Prostate gland (tissue), 2 donors: ENCODE measurements around the gene ADCYAP1R1. TPM values are rescaled to one million over a fixed set of nuclear protein-coding genes. Genes with fewer than 3 reads are reported as not detected.

ENCODE experiments used
- DNase-seq: peaks from one replicate; pipeline ENCODE4 v3.0.0-alpha.2; 2019; ENCODE audit warnings: low spot score
- H3K27ac ChIP-seq, 2 donors: fragments of 200-600 bp; sonication (generic); 2 replicates each; pipeline ENCODE4 v1.5.1; 2017 to 2019
- H3K27me3 ChIP-seq: fragments of 200-600 bp; sonication (generic); replicated peaks from 2 replicates; pipeline ENCODE4 v1.5.1; 2019; ENCODE audit not compliant: insufficient read depth
- H3K36me3 ChIP-seq, 2 donors: fragments of 200-600 bp; sonication (generic); 1 replicate in 1 of 2; 2 replicates in 1 of 2; pipeline versions ENCODE4 v1.5.1 to v1.8.1; 2017 to 2019
- H3K4me1 ChIP-seq: fragments of 200-600 bp; sonication (generic); replicated peaks from 2 replicates; pipeline ENCODE4 v1.5.1; 2019
- H3K4me3 ChIP-seq, 2 donors: fragments of 200-600 bp; sonication (generic); 2 replicates each; pipeline ENCODE4 v1.5.1; 2017 to 2019
- H3K9me3 ChIP-seq: fragments of 200-600 bp; sonication (generic); 2 replicates; pipeline ENCODE4 v1.5.1; 2017
- CTCF ChIP-seq, 4 experiments: fragments of 200-600 bp in 2 of 4; fragments of 450-650 bp in 2 of 4; sonication (generic) in 2 of 4; IDR thresholded peaks; 1 replicate in 3 of 4; 2 replicates in 1 of 4; pipeline ENCODE4 v1.5.1; 2016 to 2019; ENCODE audit warnings: antibody characterized with exemption in 4 of 4, mild to moderate bottlenecking in 2 of 4, moderate library complexity in 2 of 4
- POLR2A ChIP-seq: fragments of 450-650 bp; IDR thresholded peaks from one replicate; pipeline ENCODE4 v1.6.1; 2016; ENCODE audit warnings: antibody characterized with exemption, mild to moderate bottlenecking
- POLR2AphosphoS5 ChIP-seq: sonication (generic); formaldehyde crosslinking; IDR thresholded peaks from one replicate; pipeline ENCODE4 v1.6.1; 2017; ENCODE audit warnings: antibody characterized with exemption
- WGBS: methylation state at CpG from one replicate; pipeline ENCODE4 v1.1.5; 2018; 5-methylcytosine and 5-hydroxymethylcytosine counted together
- intact Hi-C: fragments of 100-400 bp; cut with DNase I; formaldehyde crosslinking; loops from one replicate; pipeline ENCODE4 v1.14.2; 2022
- total RNA-seq, 2 donors: library from RNA; depleted of rRNA; stranded (reverse); fragments of >200 nt; gene quantifications; one replicate each; pipeline ENCODE4 v1.1.0, GENCODE V29; 2016

Gene ADCYAP1R1
- total RNA-seq, 2 donors from 2014 or later = 0.14 to 6.0 TPM

GRCh38 chr7:31065021-31065593 lies 13.0 kb downstream of the ADCYAP1R1 start:
- Histone ChIP-seq H3K36me3 (no peaks in the 10 kb centered on the region), H3K27me3 (no peaks in the 10 kb centered on the region), H3K4me3 (no peak overlapping the region), H3K4me1 (no peaks in the 10 kb centered on the region), H3K9me3 (no peaks in the 10 kb centered on the region), H3K27ac (no peak overlapping the region)
- 55% methylated on average over 6 of the region's 6 CpGs for WGBS
- TF ChIP-seq CTCF (IDR thresholded peaks at IDR 0.05) = no peak
- TF ChIP-seq POLR2A = no peak
- TF ChIP-seq POLR2AphosphoS5 = no peak
- intact Hi-C loops = no loop called here
- DNase-seq = no peak

GRCh38 chr7:31065840-31066239 lies 13.7 kb downstream of the ADCYAP1R1 start:
- intact Hi-C loops = no loop called here

GRCh38 chr7:31066516-31067130 lies 14.5 kb downstream of the ADCYAP1R1 start:
- Histone ChIP-seq H3K36me3 (no peaks in the 10 kb centered on the region), H3K27me3 (no peaks in the 10 kb centered on the region), H3K4me1 (no peaks in the 10 kb centered on the region), H3K9me3 (no peaks in the 10 kb centered on the region), H3K27ac (no peak overlapping the region), H3K4me3 (no peak overlapping the region)
- intact Hi-C loops = no loop called here
- no peak for DNase-seq
- 68% methylated on average over 4 of the region's 4 CpGs for whole genome bisulfite sequencing
- TF ChIP-seq POLR2A = no peak
- no peak for TF ChIP-seq CTCF (IDR thresholded peaks at IDR 0.05)
- TF ChIP-seq POLR2AphosphoS5 = no peak

More at GRCh38 chr7:31065840-31066239, 13.7 kb downstream of the ADCYAP1R1 start:
- 95% methylated on average over 7 of the region's 7 CpGs for WGBS
- no peaks in the 10 kb centered on the region for H3K9me3 ChIP-seq
- DNase-seq = no peak
- H3K36me3 ChIP-seq = no peaks in the 10 kb centered on the region
- H3K27ac ChIP-seq = no peak overlapping the region
- no peak overlapping the region for H3K4me3 ChIP-seq
- no peaks in the 10 kb centered on the region for H3K4me1 ChIP-seq
- no peaks in the 10 kb centered on the region for H3K27me3 ChIP-seq
- TF ChIP-seq CTCF (IDR thresholded peaks at IDR 0.05) (no peak), POLR2A (no peak), POLR2AphosphoS5 (no peak)

- H3K9me3 ChIP-seq = no peaks in the 10 kb centered on the region
- no peaks in the 10 kb centered on the region for H3K36me3 ChIP-seq
- DNase-seq = no peak
- H3K27ac ChIP-seq = no peak overlapping the region
- no peaks in the 10 kb centered on the region for H3K4me1 ChIP-seq
- H3K27me3 ChIP-seq = no peaks in the 10 kb centered on the region
- H3K4me3 ChIP-seq = no peak overlapping the region
- WGBS = 58% methylated on average over 3 of the region's 3 CpGs
- no peak for TF ChIP-seq CTCF (IDR thresholded peaks at IDR 0.05)
- TF ChIP-seq POLR2AphosphoS5 = no peak
- TF ChIP-seq POLR2A = no peak
- intact Hi-C loops = no loop called here
These were observed 15.4 kb downstream of the ADCYAP1R1 start for GRCh38 chr7:31067491-31067890.
